Upper lobe of left lung (tissue), 4 donors: ENCODE results near the gene DIAPH2.

Experiments
- CTCF ChIP-seq, 6 experiments: fragments of 450-650 bp in 4 of 6; fragments of 200-600 bp in 2 of 6; sonication (generic) in 2 of 6; IDR thresholded peaks; one replicate each; pipeline ENCODE4 v1.5.1; 2016 to 2019; ENCODE audit warnings: antibody characterized with exemption in 6 of 6
- EP300 ChIP-seq, 4 donors: sonication (generic); formaldehyde crosslinking; IDR thresholded peaks; one replicate each; pipeline ENCODE4 v1.5.1; 2017; ENCODE audit warnings: antibody characterized with exemption in 4 of 4, control low read depth in 2 of 4
- POLR2AphosphoS5 ChIP-seq, 2 donors: sonication (generic); formaldehyde crosslinking; IDR thresholded peaks; one replicate each; pipeline ENCODE4 v1.5.1; 2017; ENCODE audit warnings: antibody characterized with exemption in 2 of 2

GRCh38 chrX:96743367-96744073, 58.9 kb downstream of the DIAPH2 start:
- TF ChIP-seq CTCF (IDR thresholded peaks at IDR 0.05), result no peak
- no peak for TF ChIP-seq EP300 (IDR thresholded peaks at IDR 0.05)
- TF ChIP-seq POLR2AphosphoS5 (IDR thresholded peaks at IDR 0.05), result no peak
